ENCODE data around the gene TNMD.

The TNMD gene

GRCh38 chrX:100593126-100593525 lies 8.4 kb downstream of the TNMD start:
- Histone ChIP-seq H3K36me3 (ENCODE audit: control insufficient read depth, insufficient read depth, low read length) (no peaks in the 10 kb centered on the region), H3K9me3 (ENCODE audit: control insufficient read depth, low read length) (no peaks in the 10 kb centered on the region), H3K4me2 (ENCODE audit: low read length) (no peak overlapping the region), H3K9ac (no peak overlapping the region), H3K79me2 (no peaks in the 10 kb centered on the region), H2AFZ (no peak overlapping the region), H3K4me3 (ENCODE audit: low read depth, low read length) (no peak overlapping the region), H3K4me1 (no peaks in the 10 kb centered on the region), H3K27ac (no peak overlapping the region), H3K27me3 (ENCODE audit: control insufficient read depth, insufficient read depth, low read length) (no peaks in the 10 kb centered on the region)
- no peak for TF ChIP-seq CTCF (IDR thresholded peaks at IDR 0.05)

GRCh38 chrX:100593581-100593980 lies 8.8 kb downstream of the TNMD start:
- H3K27me3 ChIP-seq (ENCODE audit: control insufficient read depth, insufficient read depth, low read length), result no peaks in the 10 kb centered on the region
- H3K27ac ChIP-seq, result no peak overlapping the region
- no peaks in the 10 kb centered on the region for H3K79me2 ChIP-seq

GRCh38 chrX:100596601-100597000 lies 11.9 kb downstream of the TNMD start:
- Histone ChIP-seq H3K27ac (no peak overlapping the region), H2AFZ (no peak overlapping the region), H3K4me2 (ENCODE audit: low read length) (no peak overlapping the region), H3K79me2 (no peaks in the 10 kb centered on the region), H3K27me3 (ENCODE audit: control insufficient read depth, insufficient read depth, low read length) (no peaks in the 10 kb centered on the region), H3K4me3 (ENCODE audit: low read depth, low read length) (no peak overlapping the region), H3K9me3 (ENCODE audit: control insufficient read depth, low read length) (no peaks in the 10 kb centered on the region), H3K4me1 (no peaks in the 10 kb centered on the region), H3K36me3 (ENCODE audit: control insufficient read depth, insufficient read depth, low read length) (no peaks in the 10 kb centered on the region), H3K9ac (no peak overlapping the region)
- no peak for TF ChIP-seq CTCF (IDR thresholded peaks at IDR 0.05)

More at GRCh38 chrX:100593581-100593980, 8.8 kb downstream of the TNMD start:
- Histone ChIP-seq H2AFZ (no peak overlapping the region), H3K4me3 (ENCODE audit: low read depth, low read length) (no peak overlapping the region), H3K4me2 (ENCODE audit: low read length) (no peak overlapping the region), H3K4me1 (no peaks in the 10 kb centered on the region), H3K36me3 (ENCODE audit: control insufficient read depth, insufficient read depth, low read length) (no peaks in the 10 kb centered on the region), H3K9ac (no peak overlapping the region), H3K9me3 (ENCODE audit: control insufficient read depth, low read length) (no peaks in the 10 kb centered on the region)
- TF ChIP-seq CTCF (IDR thresholded peaks at IDR 0.05), result no peak

- H3K4me2 ChIP-seq (ENCODE audit: low read length), result no peak overlapping the region
- TF ChIP-seq CTCF (IDR thresholded peaks at IDR 0.05), result no peak
- no peaks in the 10 kb centered on the region for H3K36me3 ChIP-seq (ENCODE audit: control insufficient read depth, insufficient read depth, low read length)
- H3K27ac ChIP-seq, result no peak overlapping the region
- no peak overlapping the region for H3K4me3 ChIP-seq (ENCODE audit: low read depth, low read length)
- no peaks in the 10 kb centered on the region for H3K9me3 ChIP-seq (ENCODE audit: control insufficient read depth, low read length)
- H3K9ac ChIP-seq, result no peak overlapping the region
- no peaks in the 10 kb centered on the region for H3K4me1 ChIP-seq
- no peaks in the 10 kb centered on the region for H3K27me3 ChIP-seq (ENCODE audit: control insufficient read depth, insufficient read depth, low read length)
- H3K79me2 ChIP-seq, result no peaks in the 10 kb centered on the region
- no peak overlapping the region for H2AFZ ChIP-seq
Measured at GRCh38 chrX:100599456-100599855, 14.7 kb downstream of the TNMD start.

- H2AFZ ChIP-seq, result no peak overlapping the region
- no peaks in the 10 kb centered on the region for H3K79me2 ChIP-seq
- no peak overlapping the region for H3K9ac ChIP-seq
- no peaks in the 10 kb centered on the region for H3K4me1 ChIP-seq
- no peak overlapping the region for H3K27ac ChIP-seq
- H3K4me3 ChIP-seq (ENCODE audit: low read depth, low read length), result no peak overlapping the region
- no peak for TF ChIP-seq CTCF (IDR thresholded peaks at IDR 0.05)
- H3K4me2 ChIP-seq (ENCODE audit: low read length), result no peak overlapping the region
- no peaks in the 10 kb centered on the region for H3K27me3 ChIP-seq (ENCODE audit: control insufficient read depth, insufficient read depth, low read length)
- no peaks in the 10 kb centered on the region for H3K9me3 ChIP-seq (ENCODE audit: control insufficient read depth, low read length)
- no peaks in the 10 kb centered on the region for H3K36me3 ChIP-seq (ENCODE audit: control insufficient read depth, insufficient read depth, low read length)
Measured at GRCh38 chrX:100600340-100600739, 15.6 kb downstream of the TNMD start.

Data from parathyroid adenoma (tissue), 2 donors.